ENCODE data around the gene NCR2.

The NCR2 gene

DNA sequence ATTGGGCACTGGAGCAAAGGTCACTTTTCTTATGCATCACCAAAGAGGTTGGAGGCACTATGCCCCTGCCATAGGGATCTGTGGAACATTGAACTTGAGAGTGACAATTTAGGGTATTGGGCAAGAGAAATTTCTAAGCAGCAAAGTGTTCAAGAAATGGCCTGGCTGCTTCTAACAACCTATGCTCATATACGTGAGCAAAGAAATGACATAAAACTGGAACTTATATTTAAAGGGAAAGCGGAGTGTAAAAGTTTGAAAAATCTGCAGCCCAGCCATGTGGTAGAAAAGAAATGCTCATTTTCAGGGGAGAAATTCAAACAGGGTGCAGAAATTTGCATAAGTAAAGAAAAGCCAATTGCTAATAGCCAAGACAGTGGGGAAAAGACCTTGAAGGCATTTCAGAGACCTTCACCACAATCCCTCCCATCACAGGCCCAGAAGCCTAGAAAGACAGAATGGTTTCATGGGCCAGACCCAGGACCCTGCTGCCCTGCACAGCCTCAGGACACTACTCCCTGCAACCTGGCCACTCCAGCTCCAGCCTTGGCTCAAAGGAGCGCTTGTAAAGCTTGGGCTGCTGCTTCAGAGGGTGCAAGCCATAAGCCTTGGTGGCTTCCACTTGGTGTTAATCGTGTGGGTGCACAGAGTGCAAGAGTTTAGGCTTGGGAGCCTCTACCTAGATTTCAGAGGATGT, 24.4 kb downstream of the NCR2 start:
- DNase-seq = no peak

DNA sequence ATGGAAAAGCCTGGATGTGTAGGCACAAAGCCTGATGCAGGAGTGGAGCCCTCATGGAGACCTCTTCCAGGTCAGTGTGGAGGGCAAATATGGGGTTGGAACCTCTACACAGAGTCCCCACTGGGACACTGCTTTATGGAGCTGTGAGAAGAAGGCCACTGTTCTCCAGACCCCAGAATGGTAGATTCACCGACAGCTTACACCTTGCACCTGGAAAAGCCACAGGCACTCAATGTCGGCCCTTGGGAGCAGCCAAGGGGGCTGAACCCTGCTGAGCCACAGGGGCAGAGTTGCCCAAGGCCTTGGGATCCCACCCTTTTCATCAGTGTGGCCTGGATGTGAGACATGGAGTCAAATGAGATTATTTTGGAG, 24.9 kb downstream of the NCR2 start:
- DNase-seq = no peak

DNA sequence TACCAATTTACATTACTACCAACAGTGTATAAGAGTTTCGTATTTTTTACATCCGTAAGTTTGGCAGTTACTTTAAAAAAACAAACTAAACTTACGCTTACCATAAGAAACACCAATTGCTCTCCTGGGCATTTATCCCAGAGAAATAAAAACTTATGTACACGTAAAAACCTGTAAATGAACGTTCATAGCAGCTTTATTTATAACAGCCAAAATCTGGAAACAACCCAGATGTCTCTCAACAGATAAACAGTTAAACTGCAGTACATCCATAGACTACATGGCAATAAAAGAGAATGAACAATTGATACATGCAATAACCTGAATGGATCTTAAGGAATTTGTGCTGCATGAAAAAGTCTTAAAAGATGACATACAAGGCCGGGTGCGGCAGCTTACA, 30.7 kb downstream of the NCR2 start:
- DNase-seq = no peak

DNA sequence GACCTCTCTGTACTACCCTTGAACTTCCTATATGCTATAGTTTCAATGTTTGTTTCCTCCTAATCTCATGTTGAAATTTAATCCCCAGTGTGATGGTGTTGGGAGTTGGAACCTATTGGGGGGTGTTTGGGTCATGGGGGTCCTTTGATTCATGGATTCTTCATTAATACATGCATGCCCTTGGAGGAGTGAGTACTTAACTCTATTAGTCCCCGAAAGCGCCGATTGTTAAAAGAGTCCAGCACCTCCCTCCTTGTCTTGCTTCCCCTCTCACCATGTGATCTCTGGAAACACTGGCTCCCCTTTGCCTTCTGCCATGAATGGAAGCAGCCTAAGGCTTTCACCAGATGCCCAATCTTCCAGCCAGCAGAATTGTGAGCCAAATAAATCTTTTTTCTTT, 31.7 kb downstream of the NCR2 start:
- no peak for DNase-seq

DNA sequence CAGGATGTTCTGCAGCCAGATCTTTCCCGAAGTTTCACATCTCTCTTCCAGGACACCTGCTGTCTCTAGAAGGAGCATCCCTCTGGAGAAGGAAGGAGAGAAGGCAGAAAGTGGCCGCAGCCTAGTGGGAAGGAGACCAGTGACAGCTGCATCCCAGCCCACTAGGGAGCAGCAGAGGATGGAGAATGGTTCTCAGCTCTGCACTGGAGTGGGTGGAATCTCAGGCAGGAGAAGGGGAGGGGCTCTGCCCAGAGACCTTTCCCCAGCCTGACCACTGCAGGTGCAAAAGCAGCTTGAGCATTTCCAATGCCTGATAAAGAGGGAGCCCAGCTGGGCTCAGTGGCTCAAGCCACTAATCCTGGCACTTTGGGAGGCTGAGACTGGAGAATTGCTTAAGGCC, 32.3 kb downstream of the NCR2 start:
- DNase-seq = no peak

DNA sequence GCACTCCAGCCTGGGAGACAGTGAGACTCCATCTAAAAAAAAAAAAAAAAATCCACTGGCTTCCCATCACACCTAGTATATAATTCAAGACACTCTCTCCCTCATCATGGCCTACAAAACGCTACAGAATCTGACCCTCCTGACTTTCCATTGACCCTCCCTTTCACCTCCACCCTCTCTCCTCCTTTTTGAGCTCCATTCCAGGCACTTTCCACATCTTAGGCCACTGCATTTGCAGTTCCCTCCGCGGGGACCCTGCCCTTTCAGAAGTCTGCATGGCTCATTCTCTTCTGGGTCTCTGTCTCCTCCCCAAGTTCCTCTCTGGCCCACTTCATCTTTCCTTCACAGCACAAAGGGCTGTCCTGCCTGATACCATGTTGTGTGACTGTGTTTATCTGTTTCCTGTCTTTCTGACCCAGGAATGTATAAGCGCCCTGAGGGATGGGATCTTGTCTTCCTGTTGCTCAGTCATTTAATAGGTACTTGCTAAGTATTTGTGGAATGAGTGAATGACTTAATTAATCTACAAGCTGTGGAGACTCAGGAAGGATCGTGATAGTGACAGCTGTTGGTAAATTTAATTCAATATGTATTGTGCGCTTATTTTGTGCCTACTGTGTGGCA, 35.2 kb downstream of the NCR2 start:
- DNase-seq = no peak

DNA sequence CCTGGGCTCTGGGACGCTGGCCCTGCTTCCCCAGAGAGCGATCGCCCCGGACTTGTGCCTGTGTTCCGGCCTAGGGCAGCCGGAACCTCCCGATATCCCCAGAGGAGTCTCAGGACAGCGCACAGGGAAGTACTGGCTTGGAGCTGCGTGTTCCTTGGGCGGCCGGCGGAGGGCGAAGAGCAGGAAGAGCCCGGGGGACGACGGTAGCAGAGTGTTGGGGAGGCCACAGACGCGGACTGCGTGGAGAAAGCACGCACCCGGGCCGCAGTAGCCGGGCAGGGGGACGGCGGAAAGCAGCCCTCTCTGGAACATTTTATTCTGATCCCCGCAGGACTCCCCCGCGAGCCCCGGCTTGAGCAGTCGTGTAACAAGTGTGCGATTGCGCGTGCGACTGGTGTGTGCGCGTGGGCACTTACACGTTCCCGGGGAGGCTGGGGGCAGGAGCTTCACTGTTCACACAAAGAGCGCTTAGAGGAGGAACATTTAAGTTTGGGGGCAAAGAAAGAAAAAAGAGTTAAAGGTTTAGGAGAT, 36.1 kb downstream of the NCR2 start:
- peak; percentile 60 for DNase-seq

DNA sequence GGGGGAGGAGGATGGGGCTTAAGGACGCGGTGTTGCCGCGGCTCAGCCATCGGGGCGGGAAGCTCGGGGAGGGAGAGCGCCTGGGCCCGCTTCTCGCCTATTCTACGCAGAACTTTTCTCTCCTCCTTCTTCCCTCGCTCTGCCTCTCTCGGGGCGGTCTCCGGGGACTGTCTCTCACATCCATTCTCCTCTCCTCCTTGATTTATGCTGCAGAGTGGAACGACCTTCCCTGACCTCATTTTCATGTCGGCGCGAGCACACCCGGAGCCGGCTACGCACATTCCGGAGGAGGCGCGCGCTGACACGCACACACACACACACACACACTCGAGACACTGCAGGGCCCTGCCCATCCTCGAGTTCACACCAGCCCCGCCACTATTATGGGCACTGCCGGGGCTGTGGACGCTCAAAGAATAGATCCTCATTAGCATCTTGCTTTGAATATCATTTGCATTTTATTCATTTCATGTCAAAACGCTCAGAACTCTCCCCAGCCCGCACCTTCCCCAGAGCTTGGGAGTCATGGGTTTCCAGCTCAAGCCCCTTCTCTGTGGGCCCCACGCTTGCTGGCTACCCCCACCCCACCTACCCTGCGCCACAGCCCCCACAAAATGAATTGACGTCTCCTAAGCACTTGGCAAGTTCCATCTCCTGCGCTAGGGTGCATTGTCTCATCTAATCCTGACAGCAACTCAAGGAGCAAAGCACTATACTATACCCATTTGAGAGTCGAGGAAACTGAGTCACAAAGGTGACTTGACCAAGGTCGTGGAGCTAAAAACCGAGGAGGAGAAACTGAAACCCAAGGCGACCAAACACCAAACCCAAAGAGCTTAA, 36.8 kb downstream of the NCR2 start:
- DNase-seq = peak; percentile 58

DNA sequence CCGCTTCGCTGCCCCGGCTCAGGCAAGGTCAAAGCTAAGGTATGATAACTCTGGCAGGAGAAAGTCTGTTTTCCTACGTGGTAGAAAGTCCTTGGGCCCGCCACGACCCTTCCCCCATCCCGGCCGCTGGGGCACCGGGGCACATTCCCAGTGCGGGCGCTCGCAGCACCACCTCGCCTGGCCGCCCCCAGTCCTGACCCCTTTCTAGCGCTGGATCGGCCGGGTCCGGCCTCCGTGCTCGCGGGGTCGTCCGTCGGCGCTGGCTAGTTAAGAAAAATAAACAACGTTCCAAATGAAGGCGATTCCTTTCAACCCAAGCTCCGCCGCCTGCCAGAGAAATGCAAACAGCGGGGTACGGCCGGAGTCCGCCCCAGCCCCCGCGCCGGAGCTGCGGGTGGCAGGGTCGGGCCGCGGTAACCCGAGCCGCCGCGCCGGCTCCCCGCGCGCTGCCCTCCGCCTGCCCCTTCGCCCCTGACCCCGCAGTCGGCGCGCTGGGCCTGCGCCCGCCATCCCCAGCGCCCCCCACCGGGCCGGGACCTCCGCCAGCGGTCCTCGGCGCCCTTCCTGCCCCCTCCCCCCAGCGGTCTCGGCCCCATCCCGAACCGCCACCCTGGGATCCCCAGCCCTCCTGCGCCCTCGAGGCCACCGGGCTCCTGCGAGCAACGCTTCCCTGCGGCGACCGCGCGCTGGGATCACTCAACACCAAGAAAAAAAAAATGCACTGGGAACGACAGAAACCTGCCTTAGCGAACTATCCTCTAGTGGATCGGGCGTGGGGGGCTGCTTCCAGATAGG, 37.6 kb downstream of the NCR2 start:
- no peak for DNase-seq

DNA sequence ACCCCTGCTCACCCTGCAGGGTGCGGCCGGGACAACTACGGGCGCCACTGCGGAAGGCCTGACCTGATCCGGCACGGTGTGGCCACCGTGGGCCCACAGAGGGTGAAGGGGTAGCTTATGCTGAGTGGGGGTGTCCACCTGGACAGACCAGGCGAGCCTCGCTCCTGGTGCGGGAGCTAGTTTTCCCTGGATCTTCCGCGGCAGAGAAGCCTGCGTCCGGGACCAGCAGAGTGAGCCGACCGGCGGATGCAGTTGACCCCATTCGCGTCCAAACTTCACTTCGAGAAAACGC, 38.2 kb downstream of the NCR2 start:
- DNase-seq = no peak

DNA sequence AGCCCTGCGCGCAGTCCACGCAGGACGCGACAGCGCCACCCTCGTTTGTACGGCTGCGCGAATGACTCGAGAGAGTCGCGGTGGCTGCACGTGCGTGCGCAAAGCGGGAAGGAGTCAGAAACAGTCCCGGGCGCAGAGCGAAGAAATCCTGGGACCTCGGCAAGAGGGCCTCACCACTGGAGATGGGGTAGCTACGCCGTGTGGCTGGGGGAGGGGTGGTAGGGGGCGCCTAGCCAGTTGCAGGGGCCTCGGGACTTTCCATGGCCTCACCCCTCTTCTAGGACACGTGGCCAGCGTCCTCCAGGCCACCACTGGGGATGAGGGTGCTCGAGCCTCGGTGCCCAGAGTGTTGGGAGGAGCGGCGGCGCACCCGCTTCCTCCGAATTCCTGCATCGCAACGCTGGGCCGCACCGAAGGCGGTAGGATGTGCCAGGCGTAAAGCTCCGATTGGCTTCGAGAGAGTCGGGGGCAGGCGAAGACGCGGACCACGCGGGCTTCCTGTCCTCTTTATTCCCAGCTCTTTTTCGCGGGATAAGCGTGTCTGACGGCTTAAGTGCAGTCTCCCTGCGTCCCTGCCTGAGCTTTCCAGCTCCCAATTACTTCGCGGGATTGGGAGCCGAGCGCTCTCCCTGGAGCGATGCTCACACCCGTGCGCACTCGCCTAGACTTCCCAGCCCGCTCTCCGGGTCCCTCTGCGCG, 38.7 kb downstream of the NCR2 start:
- DNase-seq = peak; percentile 56

DNA sequence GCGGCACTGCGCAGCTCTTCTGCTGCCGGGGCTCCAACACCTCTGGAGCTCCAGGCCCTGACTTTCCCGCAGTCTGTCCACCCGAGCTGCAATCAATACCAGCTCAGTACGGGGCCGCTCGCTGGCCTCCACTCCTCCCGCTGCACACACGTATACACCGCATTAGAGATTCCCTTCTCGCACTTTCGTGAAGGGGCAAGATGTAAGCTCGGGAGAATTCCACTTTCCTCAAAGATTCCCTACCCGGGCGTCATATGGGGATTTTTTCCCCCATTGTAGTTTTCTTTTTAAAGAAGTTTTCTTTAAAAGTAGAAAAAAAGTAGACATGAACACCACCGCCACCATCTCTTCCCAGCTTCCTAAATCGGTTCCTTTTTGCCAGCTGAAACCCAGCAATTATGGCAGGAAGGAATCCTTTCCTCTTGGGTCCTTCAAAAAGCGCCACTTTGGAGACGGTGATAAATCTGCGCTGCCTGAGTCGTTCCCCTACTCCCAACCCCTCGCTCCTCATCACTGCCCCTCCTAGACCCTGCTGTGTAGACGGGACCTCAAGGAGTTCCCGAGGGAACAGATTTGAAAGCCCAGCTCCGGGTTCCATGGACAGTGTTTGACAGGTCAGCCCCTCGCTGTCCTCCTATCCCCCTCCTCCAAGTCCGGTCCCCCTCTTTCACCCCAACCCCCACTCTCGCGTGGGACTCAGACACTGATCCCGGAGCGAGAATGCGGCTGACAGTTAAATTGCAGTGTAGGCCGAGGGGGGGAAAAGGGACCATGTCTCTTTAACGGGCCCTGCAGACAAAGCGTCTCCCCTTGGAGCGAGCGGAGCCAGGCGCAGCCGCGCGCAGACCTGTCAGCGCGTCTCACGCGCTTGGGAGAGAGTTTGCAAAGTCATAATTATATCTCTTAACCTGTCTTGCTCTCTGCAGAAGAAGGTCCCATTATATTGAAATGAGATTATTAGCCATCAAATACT, 39.5 kb downstream of the NCR2 start:
- no peak for DNase-seq

DNA sequence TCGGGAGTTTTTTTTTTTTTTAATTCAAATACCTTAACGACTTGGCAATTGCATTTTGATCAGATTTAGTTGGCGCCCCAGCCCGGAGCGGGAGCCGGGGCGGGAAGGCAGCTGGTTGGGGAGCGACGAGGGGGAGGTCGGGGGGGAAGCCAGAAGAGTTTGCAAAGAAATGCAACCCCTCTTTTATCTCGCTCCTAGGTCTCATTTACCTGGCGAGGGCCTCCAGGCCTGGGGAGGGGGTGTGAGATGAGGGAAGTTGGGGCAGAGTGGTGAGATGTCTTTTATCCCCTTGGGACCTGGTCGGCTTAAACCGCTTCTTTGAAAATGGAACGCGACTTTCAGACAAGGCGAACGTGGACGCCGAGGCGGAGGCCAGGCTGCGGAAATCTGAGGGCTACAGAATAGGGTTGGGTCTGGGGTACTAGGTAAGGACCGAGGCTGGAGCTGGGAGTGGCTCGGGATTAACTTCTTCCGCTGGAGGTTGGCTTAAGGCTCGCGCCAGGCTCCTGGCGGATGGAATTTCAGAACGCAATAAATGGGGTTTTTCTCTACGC, 40.3 kb downstream of the NCR2 start:
- no peak for DNase-seq

DNA sequence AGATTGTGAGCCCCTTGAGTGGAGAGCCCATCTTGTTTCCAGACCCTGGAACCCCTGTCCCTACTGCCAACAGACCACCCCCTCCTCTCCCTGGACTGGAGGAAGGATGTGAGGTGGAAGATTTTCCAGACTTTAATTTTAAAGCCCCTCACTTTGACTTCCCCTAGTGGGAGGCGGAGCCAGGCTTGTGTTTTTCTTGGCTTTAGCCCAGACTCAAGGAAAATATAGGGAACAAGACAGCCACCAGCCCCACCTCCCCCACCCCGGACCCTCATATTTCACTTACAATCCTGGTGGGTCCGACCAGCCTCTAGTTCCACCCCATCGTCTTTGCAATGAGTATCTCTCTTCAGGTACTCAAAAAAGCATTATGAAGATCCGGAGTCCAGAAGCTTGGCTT, 40.8 kb downstream of the NCR2 start:
- no peak for DNase-seq

DNA sequence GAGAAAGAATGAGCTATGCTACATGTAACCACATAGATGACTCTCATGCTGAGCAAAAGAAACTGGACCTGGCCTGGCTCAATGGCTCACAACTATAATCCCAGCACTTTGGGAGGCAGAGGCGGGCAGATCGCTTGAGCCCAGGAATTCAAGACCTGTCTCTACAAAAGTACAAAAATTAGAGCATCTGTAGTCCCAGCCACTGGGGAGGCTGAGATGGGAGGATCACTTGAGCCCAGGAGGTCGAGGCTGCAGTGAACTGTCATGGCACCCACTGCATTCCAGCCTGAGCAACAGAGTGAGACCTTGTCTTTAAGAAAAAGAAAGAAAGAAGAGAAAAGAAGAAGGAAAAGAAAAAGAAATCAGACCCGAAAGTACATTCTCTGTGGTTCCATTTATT, 41.7 kb downstream of the NCR2 start:
- no peak for DNase-seq

DNA sequence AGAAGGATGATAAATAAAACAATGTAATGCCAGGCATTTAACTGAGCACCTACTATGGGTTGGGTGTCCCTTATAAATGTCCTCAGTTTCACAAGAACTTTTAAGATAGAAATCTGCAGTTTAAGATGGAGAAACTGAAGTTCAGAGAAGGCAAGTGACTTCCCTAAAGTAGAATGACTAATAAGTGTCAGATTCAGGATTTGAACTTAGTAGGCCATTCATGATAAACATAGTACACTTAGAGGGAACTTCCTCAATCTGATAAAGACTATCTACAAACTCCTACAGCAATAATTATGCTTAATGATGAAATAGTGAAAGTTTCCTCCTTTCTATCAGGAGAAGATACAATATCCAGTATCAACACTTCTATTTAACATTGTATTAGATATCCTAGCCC, 43.9 kb downstream of the NCR2 start:
- no peak for DNase-seq

DNA sequence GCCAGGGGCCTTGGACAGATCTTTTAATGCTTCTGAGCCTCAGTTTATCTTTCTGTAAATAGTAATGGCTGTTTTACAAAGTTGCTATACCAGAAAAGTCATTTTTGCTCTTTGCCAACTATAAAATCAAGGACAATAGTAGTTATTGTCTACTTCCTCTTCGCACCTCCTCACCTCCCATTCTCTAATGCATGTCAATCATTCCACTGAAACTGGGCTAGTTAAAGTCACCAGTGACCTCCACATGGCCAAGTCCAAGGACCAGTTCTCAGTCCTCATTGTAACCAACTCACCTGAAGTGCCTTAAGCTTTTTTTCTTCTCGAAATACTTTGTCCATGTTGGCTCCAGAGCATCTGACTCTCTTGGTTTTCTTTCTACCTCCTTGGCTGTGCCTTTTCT, 51.2 kb downstream of the NCR2 start:
- no peak for DNase-seq

DNA sequence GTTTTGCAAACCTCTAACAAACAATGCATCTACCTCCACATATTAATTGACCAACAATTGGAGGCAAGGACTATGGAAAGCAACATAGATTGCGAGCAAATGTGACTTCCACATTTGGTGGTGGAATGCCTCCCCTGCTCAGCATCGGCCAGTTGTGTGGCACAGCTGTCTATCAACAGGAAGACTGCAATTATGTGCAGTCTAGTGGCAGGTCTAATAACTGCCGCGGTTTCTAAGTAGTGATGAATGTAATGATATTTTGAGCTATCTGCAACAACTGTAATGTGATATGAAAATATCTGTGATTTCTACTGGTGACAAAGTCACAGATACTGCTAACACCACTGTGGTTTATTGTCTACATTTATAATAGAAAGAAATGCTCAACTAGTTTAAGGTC, 56.8 kb downstream of the NCR2 start:
- DNase-seq = no peak

DNA sequence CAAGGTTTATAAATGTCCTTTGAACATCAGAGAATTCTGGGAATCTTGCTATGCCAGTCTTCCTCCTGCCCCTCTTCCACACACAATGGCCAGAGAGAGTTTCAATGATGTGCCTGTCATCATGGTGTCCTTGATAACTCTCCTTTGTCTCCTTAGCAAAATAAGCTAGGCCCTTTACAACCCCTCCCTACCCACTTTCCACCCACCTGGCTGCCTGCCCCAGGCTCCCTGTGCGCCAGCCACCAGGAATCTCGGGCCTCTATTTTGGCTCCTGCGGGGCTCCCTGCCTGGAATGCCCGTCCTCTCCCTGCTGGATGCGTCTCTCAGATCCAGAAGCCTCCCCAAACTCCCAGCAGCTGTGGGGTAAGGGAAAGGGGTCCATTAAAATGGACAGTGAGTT, 60.9 kb downstream of the NCR2 start:
- DNase-seq = no peak

DNA sequence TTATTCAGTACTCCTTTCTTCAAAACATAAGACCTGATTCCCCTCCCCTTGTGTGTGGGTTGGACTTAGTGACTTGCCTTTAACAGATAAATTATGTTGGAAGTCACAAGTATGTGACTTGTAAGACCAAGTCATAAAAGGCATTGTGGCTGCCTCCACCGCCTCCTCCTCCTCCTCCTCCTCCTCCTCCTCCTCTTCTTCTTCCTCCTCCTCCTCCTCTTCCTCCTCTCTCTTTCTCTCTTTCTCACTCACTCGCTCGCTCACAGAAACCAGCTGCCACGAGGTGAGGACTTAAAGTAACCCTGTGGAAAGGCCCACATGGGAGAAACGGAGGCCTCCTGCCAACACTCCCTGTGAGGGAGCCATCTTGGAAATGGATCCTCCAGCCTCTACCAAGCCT, 64.0 kb downstream of the NCR2 start:
- no peak for DNase-seq
